SHP77 (cell line): ENCODE measurements around the gene AGO4.

Source experiments
- DNase-seq, 2 experiments: peaks; one replicate each; lab custom pipeline; 2025; lab: John Stamatoyannopoulos, UW

Gene AGO4

GRCh38 chr1:35894656-35895055 lies 86.8 kb downstream of the AGO4 start:
- DNase-seq, result no peak

DNA sequence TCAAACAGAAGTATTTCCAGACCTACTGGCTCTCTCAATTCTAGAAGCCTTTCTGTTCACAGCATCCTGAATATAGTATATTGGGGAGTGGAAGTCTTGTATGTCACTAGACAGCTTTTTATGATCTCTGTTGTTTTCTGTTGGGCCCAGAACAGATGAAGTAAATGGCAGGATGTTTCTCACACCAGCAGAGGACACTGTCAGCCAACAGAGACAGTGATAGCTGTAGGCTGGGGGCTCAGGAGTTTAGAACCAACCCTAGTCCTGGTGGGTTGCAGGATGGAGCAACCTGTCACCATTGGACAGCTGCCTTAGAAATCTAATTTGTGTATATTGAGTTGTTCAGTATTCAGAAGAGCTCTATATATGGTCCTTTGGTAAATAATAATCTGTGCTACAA lies 92.1 kb downstream of the AGO4 start:
- DNase-seq, result no peak

DNA sequence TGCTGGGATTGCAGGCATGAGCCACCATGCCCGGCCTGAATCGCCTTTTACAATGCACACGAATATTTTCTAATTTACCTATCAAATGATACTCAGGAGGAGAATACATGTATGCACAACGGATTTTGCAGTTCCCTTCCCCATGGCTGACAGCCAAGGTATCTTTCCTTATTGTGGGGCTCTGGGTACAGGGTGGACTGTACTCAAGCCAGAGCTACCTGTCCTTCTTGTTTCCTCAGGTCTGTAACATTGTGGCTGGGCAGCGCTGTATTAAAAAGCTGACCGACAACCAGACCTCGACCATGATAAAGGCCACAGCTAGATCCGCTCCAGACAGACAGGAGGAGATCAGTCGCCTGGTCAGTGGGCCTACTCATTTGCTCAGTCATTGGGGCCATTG lies 93.4 kb downstream of the AGO4 start:
- DNase-seq, result no peak

GRCh38 chr1:35902671-35903070 lies 94.9 kb downstream of the AGO4 start:
- no peak for DNase-seq
